GM12874 (cell line): ENCODE results near the gene KIAA1614.

Experiments
- TF ChIP-seq, protein P1 (sequence below): IDR thresholded peaks from 2 replicates; pipeline ENCODE4 v1.5.1; 2011; ENCODE audit warnings: low read depth, mild to moderate bottlenecking, control low read depth, low read length, moderate library complexity; ENCODE audit not compliant: insufficient read depth

KIAA1614 gene

DNA sequence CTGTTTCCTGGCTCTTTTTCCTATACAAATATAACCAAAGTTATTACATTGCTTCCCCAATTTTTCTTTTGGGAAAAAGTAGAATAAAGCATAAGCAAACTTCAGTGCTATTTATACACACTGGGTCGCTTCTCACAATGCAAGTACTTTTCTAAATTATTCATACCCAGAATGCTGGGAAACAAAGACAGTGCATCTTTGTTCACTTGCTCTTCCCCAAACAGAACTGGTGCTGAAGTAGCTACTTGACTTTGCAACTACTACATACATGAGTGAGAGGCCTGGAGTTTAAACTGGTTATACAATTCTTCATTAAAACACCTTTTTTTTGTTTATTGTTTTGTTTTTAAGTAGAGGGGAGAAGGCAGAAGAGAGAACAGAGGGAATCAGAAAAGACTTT lies 69.7 kb downstream of the KIAA1614 start:
- TF ChIP-seq, protein P1, sequence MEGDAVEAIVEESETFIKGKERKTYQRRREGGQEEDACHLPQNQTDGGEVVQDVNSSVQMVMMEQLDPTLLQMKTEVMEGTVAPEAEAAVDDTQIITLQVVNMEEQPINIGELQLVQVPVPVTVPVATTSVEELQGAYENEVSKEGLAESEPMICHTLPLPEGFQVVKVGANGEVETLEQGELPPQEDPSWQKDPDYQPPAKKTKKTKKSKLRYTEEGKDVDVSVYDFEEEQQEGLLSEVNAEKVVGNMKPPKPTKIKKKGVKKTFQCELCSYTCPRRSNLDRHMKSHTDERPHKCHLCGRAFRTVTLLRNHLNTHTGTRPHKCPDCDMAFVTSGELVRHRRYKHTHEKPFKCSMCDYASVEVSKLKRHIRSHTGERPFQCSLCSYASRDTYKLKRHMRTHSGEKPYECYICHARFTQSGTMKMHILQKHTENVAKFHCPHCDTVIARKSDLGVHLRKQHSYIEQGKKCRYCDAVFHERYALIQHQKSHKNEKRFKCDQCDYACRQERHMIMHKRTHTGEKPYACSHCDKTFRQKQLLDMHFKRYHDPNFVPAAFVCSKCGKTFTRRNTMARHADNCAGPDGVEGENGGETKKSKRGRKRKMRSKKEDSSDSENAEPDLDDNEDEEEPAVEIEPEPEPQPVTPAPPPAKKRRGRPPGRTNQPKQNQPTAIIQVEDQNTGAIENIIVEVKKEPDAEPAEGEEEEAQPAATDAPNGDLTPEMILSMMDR: no peak

DNA sequence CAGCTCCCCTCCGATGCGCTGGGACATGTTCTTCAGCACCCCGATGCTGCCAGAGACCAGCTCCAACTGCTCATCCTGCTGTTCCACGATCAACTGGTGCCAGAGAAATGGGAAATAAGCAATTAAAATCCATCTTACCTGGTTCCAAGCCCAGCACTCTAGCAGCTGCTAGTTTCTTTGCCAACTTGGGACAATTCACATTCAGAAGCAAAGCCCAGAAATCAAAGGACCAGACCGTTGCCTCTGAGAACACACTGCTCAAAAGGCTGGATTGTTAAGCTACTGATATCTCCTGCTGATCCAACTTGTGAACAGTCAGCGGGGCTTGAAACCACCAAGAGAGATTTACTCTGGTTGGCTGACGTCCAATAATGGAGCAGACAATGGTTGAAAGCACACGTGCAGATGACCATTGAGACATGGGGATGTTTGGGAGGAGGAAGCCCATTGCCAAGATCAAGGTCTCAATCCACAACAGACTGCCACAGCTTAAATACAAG lies 75.6 kb downstream of the KIAA1614 start:
- TF ChIP-seq, protein P1: no peak

- TF ChIP-seq, protein P1: no peak
Measured at GRCh38 chr1:180994262-180994661, 81.6 kb downstream of the KIAA1614 start.

- TF ChIP-seq, protein P1: no peak
Measured at GRCh38 chr1:180997843-180998504, 85.3 kb downstream of the KIAA1614 start.
